ENCODE measurements around the gene TPK1. TPM values are rescaled to one million over a fixed set of nuclear protein-coding genes. Genes with fewer than 3 reads are reported as not detected.

TPK1 gene
- total RNA-seq, 1 donor from 2014 or later: 14.5 TPM

DNA sequence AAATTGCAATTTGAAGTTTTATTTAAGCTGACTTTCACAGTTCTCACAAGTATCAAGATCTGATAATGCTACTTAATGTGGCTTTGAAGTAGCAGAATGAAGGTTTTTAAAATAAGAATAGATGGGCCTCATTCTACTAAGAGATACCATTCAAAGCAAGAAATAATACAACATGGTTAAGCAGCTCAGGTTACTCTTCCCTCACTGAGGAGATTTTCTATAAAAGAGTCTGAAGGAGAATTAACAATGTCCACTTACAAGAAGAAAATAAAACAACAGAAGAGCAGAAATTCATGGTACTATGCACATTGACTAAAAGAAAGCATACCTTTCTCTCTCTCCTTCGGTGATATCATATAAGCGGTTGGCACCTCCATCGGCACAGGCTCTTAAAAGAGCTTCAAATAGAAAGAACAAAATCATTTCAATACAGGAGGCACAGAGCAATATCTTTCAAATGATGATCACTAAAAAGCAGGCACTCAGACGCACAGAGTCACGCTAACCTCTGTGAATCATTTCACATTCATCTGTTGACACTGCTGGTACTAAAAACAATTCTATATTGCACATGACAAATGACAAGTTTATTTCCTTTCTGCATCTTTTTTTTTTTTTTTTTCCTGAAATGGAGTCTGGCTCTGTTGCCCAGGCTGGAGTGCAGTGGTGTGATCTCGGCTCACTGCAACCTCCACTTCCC is 153.1 kb downstream of the TPK1 start:
- Histone ChIP-seq H3K79me2 (ENCODE audit: low read depth) (no peaks in the 10 kb centered on the region), H3K9me3 (ENCODE audit: low read depth) (no peaks in the 10 kb centered on the region), H3K36me3 (no peaks in the 10 kb centered on the region), H3F3A (ENCODE audit: low read depth) (no peaks in the 10 kb centered on the region), H4K20me1 (ENCODE audit: low read depth) (no peaks in the 10 kb centered on the region), H3K4me1 (peaks cover 8% of the 10 kb centered on the region), H3K27ac (no peak overlapping the region), H3K4me3 (no peak overlapping the region), H3K9ac (no peak overlapping the region), H3K4me2 (no peak overlapping the region), H2AFZ (replicated peaks) (no peak overlapping the region), H3K27me3 (no peaks in the 10 kb centered on the region)
- Mint-ChIP-seq H3K4me3 (no peak overlapping the region), H3K27me3 (ENCODE audit: insufficient read depth, low read depth) (peaks cover 2% of the 10 kb centered on the region), H3K36me3 (no peaks in the 10 kb centered on the region), H3K9me3 (no peaks in the 10 kb centered on the region), H3K4me1 (peaks cover 5% of the 10 kb centered on the region), H3K27ac (peak overlapping the region; percentile 51)
- TF ChIP-seq, protein P1, sequence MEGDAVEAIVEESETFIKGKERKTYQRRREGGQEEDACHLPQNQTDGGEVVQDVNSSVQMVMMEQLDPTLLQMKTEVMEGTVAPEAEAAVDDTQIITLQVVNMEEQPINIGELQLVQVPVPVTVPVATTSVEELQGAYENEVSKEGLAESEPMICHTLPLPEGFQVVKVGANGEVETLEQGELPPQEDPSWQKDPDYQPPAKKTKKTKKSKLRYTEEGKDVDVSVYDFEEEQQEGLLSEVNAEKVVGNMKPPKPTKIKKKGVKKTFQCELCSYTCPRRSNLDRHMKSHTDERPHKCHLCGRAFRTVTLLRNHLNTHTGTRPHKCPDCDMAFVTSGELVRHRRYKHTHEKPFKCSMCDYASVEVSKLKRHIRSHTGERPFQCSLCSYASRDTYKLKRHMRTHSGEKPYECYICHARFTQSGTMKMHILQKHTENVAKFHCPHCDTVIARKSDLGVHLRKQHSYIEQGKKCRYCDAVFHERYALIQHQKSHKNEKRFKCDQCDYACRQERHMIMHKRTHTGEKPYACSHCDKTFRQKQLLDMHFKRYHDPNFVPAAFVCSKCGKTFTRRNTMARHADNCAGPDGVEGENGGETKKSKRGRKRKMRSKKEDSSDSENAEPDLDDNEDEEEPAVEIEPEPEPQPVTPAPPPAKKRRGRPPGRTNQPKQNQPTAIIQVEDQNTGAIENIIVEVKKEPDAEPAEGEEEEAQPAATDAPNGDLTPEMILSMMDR (IDR thresholded peaks at IDR 0.05): no peak
- TF ChIP-seq EZH2phosphoT487 (IDR thresholded peaks at IDR 0.05) (no peak), EZH2 (IDR thresholded peaks at IDR 0.05) (no peak)
- no peak for DNase-seq (ENCODE audit: low spot score)

DNA sequence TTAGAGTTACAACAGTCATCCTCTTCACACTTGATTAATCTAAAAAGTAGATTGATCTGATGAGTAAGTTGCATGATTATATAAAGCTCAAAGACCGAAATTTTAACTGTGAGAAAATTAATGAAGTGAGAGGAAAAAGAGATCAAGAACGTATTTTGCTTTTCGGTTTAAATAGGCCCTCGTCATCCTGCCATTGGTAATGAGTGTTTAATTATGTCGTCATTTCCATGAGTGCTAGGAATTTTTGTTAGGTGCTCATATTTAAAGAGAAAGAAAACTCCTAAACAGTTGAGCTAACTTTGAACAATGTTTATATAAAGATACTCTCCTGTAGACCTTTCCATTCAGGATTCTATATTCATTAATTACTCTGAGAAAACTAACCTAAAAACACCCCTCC is 159.4 kb downstream of the TPK1 start:
- no peak overlapping the region for H3K27ac ChIP-seq
- no peaks in the 10 kb centered on the region for H3K79me2 ChIP-seq (ENCODE audit: low read depth)
- no peaks in the 10 kb centered on the region for H4K20me1 ChIP-seq (ENCODE audit: low read depth)
- peaks cover 3% of the 10 kb centered on the region for H3K4me1 Mint-ChIP-seq
- H3K27ac Mint-ChIP-seq: no peak overlapping the region
- H3K27me3 Mint-ChIP-seq (ENCODE audit: insufficient read depth, low read depth): no peaks in the 10 kb centered on the region
- H3K4me3 ChIP-seq: no peak overlapping the region
- no peak overlapping the region for H3K4me2 ChIP-seq
- TF ChIP-seq, protein P1 (IDR thresholded peaks at IDR 0.05): no peak
- TF ChIP-seq EZH2 (IDR thresholded peaks at IDR 0.05) (no peak), EZH2phosphoT487 (IDR thresholded peaks at IDR 0.05) (no peak)
- peaks cover 3% of the 10 kb centered on the region for H3K4me1 ChIP-seq
- no peak overlapping the region for H3K9ac ChIP-seq
- DNase-seq (ENCODE audit: low spot score): no peak
- no peaks in the 10 kb centered on the region for H3K9me3 Mint-ChIP-seq
- H2AFZ ChIP-seq (replicated peaks): no peak overlapping the region
- no peaks in the 10 kb centered on the region for H3K9me3 ChIP-seq (ENCODE audit: low read depth)
- no peaks in the 10 kb centered on the region for H3F3A ChIP-seq (ENCODE audit: low read depth)
- no peaks in the 10 kb centered on the region for H3K36me3 ChIP-seq
- H3K36me3 Mint-ChIP-seq: no peaks in the 10 kb centered on the region
- no peaks in the 10 kb centered on the region for H3K27me3 ChIP-seq
- no peak overlapping the region for H3K4me3 Mint-ChIP-seq

DNA sequence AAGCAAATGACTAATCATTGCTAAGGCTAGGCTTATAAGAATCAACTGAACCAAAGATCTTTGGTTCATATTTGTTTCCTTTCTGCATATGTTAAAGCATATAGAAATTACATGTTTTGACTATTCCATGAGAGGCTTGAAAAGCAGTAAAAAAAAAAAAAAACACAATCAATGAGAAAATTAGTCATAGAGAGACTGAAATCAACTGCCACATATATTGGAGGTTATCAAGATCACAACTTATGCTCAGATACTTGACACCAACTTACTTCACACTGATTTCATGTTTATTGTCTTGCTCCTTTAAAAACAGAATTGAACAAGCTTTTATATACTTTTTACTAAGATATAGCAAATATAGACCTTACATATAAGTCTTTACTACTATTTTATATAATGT is 161.3 kb downstream of the TPK1 start:
- Histone ChIP-seq H3K4me3 (no peak overlapping the region), H4K20me1 (ENCODE audit: low read depth) (no peaks in the 10 kb centered on the region), H3K9me3 (ENCODE audit: low read depth) (no peaks in the 10 kb centered on the region), H2AFZ (replicated peaks) (no peak overlapping the region), H3K4me2 (no peak overlapping the region), H3K79me2 (ENCODE audit: low read depth) (no peaks in the 10 kb centered on the region), H3K36me3 (no peaks in the 10 kb centered on the region), H3K27ac (no peak overlapping the region), H3K9ac (no peak overlapping the region), H3K27me3 (no peaks in the 10 kb centered on the region), H3F3A (ENCODE audit: low read depth) (no peaks in the 10 kb centered on the region), H3K4me1 (peaks cover 7% of the 10 kb centered on the region)
- TF ChIP-seq, protein P1 (IDR thresholded peaks at IDR 0.05): no peak
- no peak for TF ChIP-seq EZH2 (IDR thresholded peaks at IDR 0.05)
- no peak for TF ChIP-seq EZH2phosphoT487 (IDR thresholded peaks at IDR 0.05)
- H3K27me3 Mint-ChIP-seq (ENCODE audit: insufficient read depth, low read depth): no peaks in the 10 kb centered on the region
- DNase-seq (ENCODE audit: low spot score): no peak
- no peak overlapping the region for H3K4me3 Mint-ChIP-seq
- H3K4me1 Mint-ChIP-seq: peaks cover 3% of the 10 kb centered on the region
- no peak overlapping the region for H3K27ac Mint-ChIP-seq
- H3K36me3 Mint-ChIP-seq: no peaks in the 10 kb centered on the region
- no peaks in the 10 kb centered on the region for H3K9me3 Mint-ChIP-seq

Data from neural progenitor cell (in vitro differentiated cells).